NCI-H524 (cell line): Measurements from ENCODE around the gene MYADML2.

ENCODE experiments used
- DNase-seq, 2 experiments: peaks; one replicate each; lab custom pipeline; 2025; lab: John Stamatoyannopoulos, UW

MYADML2 gene

GRCh38 chr17:81978524-81979298, 31.7 kb upstream of the MYADML2 start:
- no peak for DNase-seq

- DNase-seq, result peak; percentile 84 to 98
Measured at GRCh38 chr17:81977211-81977808, 30.3 kb upstream of the MYADML2 start, which contains the start of gene ASPSCR1. Gene ASPSCR1 (plus strand): TSS chr17:81977629. CDS start chr17:81977647, 18 bp downstream.

GRCh38 chr17:81976332-81977210, 29.5 kb upstream of the MYADML2 start:
- peak in 1 of 2 experiments; percentile 51 for DNase-seq

- DNase-seq, result no peak
Measured at GRCh38 chr17:81973432-81973831, 26.4 kb upstream of the MYADML2 start.

- DNase-seq, result no peak
Measured at GRCh38 chr17:81968850-81969812, 22.1 kb upstream of the MYADML2 start.

GRCh38 chr17:81968396-81968745, 21.3 kb upstream of the MYADML2 start:
- DNase-seq, result no peak

GRCh38 chr17:81967533-81968395, 20.7 kb upstream of the MYADML2 start:
- DNase-seq, result peak; percentile 98 to 99

GRCh38 chr17:81967244-81967532, 20.2 kb upstream of the MYADML2 start:
- DNase-seq, result no peak

- DNase-seq, result peak; percentile 96 to 99
Measured at GRCh38 chr17:81966343-81967243, 19.6 kb upstream of the MYADML2 start.

GRCh38 chr17:81964081-81964849, 17.2 kb upstream of the MYADML2 start:
- no peak for DNase-seq

- no peak for DNase-seq
Measured at GRCh38 chr17:81962499-81963441, 15.7 kb upstream of the MYADML2 start.

- DNase-seq, result no peak
Measured at GRCh38 chr17:81961521-81962498, 14.8 kb upstream of the MYADML2 start.

- peak; percentile 39 to 64 for DNase-seq
Measured at GRCh38 chr17:81961087-81961511, 14.1 kb upstream of the MYADML2 start, which contains the start of gene NOTUM. Gene NOTUM (minus strand): TSS chr17:81961187. CDS start chr17:81960909, 278 bp downstream.

- DNase-seq, result peak in 1 of 2 experiments; percentile 53
Measured at GRCh38 chr17:81960130-81960958, 13.3 kb upstream of the MYADML2 start.
